RCC 7860 (cell line): ENCODE measurements around the gene PTTG2.
"Not testable (repeated sequence)": the region's sequence is repeated elsewhere in the genome, so short reads cannot be mapped to it uniquely, and the experiment has no call there.

Experiments
- DNase-seq: peaks from one replicate; pipeline ENCODE4 v3.0.0-alpha.2; 2015; ENCODE audit warnings: low spot score
- FAIRE-seq: peaks from 2 replicates; lab custom pipeline; 2012; peaks lifted over from hg19 to GRCh38; lab: Jason Lieb, UNC

Gene PTTG2

DNA sequence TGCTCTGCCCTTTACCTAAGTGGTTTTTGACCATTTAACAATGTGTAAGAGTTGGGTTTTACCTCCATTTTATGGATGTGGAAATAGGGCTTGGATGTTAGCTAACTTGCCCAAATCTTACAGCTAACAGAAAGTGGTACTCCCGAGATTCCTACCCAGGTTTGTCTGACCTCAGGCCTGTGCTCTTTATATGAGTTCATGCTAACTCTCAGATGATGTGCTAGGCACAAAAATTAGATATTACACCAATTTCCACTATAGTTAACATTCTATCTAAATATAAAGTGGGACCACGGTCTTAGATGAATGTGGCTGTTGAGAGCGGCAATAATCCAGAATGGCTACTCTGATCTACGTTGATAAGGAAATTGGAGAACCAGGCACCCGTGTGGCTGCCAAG lies at the start of gene PTTG2:
TSS of gene PTTG2 (plus strand) at position 301 of the 400 bp plus-strand sequence. CDS start at position 338, 37 bp downstream.
- no peak for DNase-seq
- no peak for FAIRE-seq

DNA sequence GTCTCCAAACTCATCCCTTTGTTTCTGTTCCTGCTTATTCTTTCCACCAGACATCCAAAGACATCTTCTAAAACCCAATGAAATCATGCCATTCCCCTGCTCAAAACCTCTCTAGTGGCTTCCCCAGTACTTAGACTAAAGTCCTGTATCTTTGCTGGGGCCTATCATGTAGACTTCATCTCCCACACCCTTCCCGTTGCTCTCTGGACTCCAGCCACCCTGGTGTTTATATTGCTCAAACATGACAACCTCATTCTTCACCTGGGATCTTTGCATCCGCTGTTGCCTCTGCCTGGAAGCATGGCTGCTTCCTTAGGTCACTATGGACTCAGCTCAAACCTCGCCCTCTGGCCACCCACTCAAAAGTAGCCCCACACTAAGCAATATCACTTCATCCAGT lies 45.7 kb upstream of the PTTG2 start:
- no peak for DNase-seq
- FAIRE-seq = no peak

DNA sequence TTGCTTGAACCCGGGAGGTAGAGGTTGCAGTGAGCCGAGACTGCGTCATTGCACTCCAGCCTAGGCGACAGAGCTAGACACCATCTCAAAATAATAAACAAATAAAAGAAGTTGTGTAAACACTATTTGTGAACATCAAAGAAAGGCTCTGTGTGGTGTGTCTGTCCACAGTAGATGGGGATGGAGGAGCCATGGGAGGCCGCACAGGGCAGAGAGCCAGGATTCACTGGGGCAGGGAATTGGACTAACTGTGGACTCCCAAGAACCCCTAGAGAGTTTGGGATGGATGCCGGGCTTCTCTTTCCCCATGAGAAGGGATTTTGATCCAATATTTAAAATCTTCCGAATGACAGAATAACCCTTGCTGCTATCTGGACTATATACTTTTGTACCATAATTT lies 42.8 kb upstream of the PTTG2 start:
- no peak for DNase-seq
- no peak for FAIRE-seq

DNA sequence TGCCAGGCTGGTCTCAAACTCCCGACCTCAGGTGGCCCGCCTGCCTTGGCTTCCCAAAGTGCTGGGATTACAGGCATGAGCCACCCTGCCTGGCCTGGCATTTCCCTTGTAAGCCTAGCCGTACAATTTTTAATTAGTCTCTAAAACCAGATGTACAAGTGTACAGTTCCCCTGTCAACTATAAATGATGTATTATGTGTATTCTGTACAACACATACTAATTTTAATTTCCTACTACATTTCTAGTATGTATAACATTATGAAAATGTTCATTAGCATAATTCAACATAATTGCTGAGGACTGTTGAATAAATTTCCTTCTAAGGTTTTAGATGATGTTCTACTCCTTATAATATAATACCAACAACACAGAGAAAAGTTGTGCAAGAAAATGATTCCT lies 41.5 kb upstream of the PTTG2 start:
- DNase-seq = no peak
- no peak for FAIRE-seq

DNA sequence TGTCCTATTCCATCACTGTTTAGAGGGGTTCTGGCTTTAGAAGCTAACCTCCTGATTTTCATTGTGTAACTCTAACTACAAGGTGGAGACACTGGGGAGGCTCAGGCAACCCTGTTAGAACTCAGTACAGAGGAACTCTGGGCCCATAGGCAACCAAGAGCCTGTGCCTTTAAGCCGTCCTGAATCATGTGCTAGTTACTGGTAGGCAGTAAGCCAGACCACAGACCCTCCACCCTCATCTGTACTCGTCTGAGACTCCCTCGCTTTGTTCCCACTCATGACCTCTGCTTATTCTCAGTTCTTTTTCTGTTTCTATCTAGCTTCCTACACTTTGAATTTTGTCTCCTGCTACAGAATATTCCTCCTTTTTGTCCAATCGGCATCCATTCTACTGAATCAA lies 37.9 kb upstream of the PTTG2 start:
- DNase-seq (no peak), FAIRE-seq (no peak)

DNA sequence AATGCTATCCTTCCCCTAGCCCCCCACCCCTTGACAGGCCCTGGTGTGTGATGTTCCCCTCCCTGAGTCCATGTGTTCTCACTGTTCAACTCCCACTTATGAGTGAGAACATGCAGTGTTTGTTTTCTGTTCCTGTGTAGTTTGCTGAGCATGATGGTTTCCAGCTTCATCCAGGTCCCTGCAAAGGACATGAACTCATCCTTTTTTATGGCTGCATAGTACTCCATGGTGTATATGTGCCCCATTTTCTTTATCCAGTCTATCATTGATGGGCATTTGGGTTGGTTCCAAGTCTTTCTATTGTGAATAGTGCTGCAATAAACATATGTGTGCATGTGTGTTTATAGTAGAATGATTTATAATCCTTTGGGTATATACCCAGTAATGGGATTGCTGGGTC lies 37.1 kb upstream of the PTTG2 start:
- not testable (repeated sequence) for DNase-seq, FAIRE-seq

DNA sequence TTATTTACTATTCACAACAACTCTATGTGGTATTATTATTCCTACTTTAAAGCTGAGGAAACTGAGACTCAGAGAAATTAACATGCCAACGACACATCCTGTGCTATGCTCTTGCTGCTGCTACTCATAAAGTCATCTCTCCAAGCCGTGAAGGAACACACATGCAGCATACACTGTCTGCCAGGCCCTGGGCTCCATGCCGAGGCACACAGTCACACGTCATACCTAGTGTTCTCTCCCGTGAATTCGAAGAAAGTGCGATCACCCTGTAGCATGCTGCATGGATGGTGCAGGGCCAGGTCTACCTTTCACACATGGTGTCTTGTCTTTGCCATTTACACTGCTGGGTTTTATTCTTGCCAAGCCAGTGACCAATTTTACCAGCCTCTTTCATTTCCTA lies 35.3 kb upstream of the PTTG2 start:
- DNase-seq (no peak), FAIRE-seq (no peak)

DNA sequence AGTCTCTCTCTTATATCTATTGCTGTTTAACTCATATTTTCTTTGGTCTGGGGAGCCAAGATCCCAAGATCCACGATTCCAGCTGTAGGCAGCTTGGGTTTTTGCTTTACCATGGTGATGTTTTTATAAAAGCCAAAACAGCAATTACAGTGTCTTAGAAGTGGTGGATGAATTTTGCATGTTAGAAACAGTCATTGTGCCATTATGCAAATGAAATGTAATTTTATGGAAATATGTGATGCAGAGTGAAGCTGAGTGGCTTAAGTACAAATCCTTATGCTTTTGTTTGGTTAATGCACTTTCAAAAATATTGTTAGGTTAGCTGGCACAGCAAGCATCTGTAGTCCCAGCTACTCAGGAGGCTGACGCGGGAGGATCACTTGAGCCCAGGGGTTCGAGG lies 32.8 kb upstream of the PTTG2 start:
- FAIRE-seq = no peak
- no peak for DNase-seq

DNA sequence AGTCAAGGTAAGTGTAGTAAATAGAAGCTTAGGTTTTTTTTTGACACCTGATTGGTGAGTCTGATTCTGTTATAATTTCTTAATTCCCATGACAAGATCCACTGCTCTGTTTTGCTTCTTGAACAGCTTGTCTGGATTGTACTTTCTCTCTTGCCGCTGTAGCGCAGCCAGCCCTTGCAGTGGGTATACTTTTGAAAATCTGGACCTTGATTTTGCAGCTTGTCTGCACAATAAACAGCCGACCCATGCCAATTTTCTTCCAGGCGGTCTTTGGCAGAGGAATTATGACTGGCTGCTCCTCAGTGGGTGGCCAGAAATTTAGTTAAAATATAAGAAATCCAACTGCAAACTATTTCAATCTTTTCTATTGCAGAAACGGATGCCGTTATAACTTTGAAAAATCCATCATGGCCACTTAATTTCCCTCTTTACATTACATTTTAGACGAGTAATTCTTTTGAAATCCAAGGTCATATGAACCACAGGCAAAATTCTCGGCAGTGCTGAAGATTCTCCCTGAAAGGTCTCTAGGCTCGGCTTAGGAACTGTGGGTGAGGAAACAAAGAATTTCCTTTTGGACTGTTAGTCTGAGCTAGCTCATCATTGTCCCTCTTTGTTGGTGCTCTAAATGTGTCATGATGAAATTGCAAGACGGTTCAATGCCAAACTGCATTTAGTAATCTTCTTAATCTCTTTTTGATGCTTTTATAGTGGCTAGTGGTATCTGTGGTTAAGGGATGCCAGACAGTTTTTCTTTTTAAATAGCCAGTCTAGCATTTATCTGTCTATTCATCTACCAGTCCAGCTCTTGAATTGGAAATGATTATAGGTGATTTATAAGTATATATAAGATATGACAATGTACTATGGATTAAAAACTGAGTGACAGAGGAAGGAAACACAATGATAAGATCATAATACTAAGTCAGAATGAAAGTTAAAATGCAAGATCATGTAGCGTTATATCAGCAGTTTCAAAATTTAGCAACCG lies 31.5 kb upstream of the PTTG2 start:
- FAIRE-seq = no peak
- DNase-seq = no peak

DNA sequence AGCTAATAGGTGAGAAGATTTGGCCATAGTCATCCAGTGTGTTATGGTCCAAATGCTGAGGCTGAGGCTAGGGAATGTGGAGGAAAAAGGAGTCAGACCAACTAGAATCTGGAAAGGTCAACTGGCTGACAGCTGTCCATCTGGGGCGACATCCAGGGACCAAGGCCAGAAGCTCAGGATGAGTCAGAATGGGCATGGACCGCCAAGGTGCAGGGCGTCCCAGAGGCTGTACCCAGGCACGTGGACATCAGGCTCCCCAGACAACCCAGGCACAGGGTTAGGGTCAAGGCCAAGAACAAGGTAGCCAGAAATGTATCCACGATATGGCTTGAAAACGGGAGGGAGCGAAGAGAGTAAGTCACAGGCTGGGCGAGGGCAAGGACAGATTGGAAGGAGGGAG lies 26.1 kb upstream of the PTTG2 start:
- no peak for FAIRE-seq
- no peak for DNase-seq

DNA sequence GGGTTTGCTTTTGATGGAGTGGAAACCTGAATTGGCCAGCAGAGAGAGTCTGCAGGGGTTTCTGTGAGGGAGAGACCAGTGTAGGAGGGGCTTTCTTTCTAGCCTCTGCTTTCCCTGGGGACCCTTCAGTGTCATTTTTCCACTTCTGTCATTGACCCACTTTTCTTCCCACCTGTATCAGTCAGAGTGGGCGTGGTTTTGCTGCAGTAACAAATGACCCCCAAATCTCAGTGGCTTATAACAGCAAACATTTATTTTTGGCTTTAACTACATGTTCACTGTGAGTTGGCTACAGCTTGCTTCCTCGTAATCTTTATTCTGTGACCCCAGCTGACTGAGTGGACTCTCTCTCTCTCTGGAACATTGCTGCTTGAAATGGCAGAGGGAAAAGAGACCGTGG lies 25.6 kb upstream of the PTTG2 start:
- FAIRE-seq (no peak), DNase-seq (no peak)

DNA sequence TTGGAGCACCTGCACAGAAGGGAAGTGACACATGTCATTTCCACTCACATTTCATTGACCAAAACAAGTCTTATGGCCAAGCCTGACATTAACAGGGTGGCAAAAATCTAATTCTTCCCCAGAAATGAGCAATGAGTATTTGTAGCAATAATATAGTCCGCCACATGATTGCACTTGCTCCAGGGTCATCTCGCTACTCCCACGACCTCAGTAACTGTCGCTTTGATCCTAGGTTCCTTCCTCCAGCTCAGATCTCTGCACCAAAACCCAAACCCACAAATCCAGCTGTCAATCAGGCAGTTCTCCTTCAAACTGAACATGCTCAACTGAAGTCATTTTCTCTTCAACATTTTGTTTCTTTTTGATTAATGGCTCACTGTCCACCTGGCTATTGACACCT lies 25.2 kb upstream of the PTTG2 start:
- FAIRE-seq (no peak), DNase-seq (no peak)

DNA sequence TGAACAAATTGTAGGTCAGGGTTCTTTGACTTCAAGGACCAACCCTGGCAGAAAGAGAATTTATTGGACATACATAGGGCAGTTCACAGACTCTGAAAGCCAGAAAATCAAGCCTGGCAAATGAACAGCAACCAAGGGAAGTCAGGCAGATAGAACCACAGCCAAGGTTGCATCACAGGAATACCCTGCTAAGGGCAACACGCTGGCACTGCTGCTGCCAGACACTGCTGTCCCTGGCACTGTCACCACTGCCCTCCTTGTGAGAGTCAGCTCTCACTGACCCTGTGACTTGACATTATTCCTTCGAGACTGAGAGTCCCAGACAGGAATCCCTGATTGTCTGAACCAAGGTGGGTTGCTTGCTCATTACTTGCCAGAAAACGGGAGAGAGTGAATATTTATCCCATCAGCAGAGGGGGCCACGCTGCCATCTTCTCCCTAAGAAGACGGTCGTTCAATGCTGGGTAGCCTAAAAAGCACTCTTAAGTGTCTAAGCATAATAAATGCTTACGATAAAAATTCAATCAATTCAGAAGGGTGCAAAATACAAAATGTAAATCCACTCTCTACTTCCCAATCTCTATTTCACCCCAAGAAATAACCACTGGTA lies 23.2 kb upstream of the PTTG2 start:
- FAIRE-seq = no peak
- DNase-seq = no peak

DNA sequence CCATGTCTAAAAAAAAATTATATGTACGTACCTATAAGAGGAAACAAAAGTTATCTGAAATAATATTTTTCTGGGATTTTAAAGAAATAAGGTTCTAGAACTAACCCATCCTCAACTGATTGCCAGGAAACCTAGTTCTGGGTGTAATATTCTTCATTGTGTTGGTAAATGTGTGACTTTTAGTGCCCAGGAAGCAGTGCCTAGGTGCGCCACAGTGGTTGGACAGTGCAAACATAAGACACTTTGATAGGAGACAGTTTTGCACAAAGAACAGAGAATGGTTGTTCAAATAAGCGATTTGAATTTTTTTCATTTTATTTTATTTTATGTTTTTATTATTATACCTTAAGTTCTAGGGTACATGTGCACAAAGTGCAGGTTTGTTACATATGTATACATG lies 22.0 kb upstream of the PTTG2 start:
- DNase-seq (no peak), FAIRE-seq (no peak)

DNA sequence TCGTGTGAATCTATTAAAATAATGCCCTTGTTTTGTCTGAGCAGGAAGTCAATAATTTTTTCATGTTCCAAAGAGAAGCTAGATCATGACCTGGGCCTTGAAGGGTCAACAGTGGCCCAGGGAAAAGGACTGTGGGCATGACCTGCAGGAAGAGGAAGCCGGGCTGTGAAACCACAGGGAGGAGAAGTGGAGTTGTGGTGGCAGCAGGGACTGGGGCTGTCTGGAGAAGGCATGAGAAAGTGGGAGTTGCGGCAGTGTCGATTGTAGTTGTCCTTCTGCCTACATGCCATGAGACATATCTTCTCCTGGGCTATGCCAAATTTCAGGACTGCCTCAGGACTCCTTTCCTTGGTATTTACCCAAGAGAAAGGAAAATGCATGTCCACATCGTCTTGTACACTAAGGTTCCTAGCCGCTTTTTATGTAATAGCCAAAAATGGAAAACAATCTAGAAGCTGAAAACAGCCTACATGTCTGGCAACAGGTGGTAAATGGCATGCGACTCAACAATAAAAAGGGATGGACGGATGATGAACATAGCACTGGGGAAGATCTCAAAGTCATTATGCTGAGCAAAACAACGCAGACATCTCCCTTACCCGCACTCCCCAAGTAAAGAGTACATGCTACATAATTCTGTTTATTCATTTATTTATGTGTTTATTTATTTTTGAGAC lies 13.6 kb upstream of the PTTG2 start:
- DNase-seq = no peak
- no peak for FAIRE-seq

DNA sequence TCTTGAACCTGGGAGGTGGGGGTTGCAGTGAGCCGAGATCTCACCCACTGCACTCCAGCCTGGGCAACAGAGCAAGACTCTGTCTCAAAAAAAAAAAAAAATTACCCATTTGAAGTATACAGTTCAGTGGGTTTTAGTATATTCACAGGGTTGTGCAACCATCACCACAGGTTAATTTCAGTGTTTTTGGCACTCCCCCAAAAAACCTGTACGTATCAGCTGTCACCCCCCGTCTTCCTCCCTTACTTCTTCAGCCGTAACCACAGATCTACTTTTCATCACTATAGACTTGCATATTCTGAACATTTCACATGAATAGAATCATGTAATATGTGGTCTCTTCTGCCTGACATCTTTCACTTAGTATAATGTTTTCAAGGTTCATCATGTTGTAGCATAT lies 11.7 kb upstream of the PTTG2 start:
- DNase-seq = no peak
- FAIRE-seq = no peak

DNA sequence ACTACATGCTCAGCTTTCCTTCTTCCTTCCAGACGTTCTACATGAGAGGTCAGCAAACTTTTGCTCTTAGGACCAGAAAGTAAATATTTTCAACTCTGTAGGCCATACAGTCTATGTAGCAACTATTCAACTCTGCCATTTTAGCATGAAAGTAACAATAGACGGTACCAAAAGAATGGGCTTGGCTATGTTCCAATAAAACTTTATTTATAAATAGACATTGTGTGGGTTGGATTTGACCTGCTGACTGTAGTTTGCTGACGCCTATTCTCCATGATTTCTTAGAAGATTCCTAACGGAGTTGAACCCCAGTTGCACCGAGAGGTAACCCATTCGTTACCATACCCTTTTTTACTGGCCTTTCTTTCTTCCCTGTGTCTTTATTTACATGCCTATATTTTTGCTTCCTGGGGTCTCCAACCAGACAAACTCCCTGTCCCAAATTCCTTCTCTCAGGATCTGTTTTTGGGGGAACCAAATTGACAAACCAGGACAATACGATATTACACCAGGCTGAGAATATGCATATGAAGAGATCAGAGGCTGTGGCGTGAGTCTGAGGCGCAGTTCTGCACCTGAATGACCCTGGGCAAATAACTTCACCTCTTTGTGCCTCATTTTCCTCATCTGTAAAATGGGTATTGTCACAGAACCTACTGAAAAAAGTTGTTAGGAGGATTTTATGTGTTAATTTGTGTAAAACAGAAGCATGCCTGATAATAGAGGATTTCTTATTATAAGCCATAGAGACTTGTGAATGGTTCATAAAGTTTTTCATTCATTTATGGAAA lies 10.4 kb upstream of the PTTG2 start:
- no peak for DNase-seq
- no peak for FAIRE-seq

DNA sequence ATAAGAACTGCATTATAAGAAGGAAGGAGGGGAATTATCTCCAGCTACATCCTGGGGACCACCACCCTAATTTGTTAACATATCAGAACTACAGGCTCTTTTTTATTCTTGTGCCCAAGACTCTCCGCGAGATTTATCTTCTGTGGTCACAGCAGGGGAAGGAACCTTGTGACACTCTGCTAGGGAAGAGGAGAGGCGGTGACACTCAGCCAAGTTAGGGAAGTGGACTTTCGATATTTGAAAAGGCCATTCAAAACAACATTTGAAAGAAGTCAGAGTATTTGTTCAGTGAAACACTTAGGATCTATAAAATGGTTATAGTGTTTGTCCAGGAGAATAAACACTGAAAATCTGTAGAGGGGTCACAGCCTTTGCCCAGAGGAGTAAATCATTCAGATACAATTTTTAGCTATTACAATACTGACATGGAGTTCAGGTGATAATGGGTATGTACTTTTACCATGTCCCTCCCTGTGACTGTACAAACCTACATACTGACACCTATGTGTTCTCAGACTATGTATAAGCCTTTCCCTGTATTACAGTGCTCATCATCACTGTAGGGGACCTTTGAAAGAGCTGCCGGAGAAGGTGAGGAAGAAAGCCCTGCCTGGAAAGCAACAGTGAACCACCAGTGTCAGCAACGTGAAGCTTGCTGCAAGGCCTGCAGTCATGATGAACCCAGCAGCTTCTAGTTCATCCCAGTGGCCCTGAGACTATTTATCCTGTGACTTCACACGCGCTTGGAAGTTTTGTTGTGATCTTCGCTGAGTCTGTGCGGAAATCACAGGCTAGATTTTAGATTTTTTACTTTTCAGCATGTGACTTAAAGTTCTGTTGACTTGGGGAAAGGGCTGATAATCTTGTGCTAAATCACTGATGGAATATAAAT lies 8.5 kb upstream of the PTTG2 start:
- DNase-seq = no peak
- no peak for FAIRE-seq

DNA sequence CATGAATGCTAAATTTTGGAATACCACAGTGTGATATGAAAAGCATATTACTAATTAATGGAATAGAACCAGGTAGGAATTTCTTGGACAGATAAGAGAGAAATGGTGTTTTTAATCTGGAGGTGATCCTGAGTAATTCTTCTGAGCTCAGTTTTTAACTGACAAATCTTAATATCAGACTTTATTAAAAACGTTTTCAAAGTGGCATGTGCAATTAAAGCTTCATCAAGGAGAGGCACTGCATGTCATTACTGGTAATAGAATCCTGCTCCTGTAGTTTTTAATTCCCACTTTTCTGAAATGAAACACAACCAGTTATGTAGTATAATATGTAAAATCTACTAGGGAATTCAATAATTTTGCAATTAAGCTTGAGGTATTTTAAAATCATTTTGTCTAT lies 7.0 kb upstream of the PTTG2 start:
- FAIRE-seq (no peak), DNase-seq (no peak)
